Astrocyte (in vitro differentiated cells and primary cell): ENCODE data around the gene KLHDC2.

ENCODE experiments used
- CTCF ChIP-seq: IDR thresholded peaks from 2 replicates; pipeline ENCODE4 v1.5.1; 2011; ENCODE audit warnings: low read depth, mild to moderate bottlenecking, inconsistent platforms, low read length, moderate library complexity; ENCODE audit not compliant: insufficient read depth
- EZH2 ChIP-seq: IDR thresholded peaks from 2 replicates; pipeline ENCODE4 v1.6.1; 2012; ENCODE audit warnings: mild to moderate bottlenecking, low read length, inconsistent platforms; ENCODE audit not compliant: insufficient read depth

DNA sequence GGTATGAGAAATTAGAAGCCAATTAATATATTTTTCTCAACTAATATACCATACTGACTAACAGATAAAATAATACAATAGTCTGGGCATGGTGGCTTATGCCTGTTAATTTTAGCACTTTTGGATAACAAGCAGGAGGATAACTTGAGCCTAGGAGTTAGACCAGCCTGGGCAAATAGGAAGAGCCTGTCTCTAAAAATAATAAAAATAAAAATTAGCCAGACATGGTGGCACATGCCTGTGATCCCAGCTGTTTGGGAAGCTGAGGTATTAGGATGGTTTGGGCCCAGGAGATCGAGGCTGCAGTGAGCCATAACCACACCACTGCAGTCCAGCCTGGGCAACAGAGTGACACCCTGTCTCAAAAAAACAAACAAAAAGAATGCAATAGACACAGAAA, 24.7 kb downstream of the KLHDC2 start:
- TF ChIP-seq CTCF (no peak), EZH2 (no peak)
